HEK293 (cell line): ENCODE measurements around the gene RCC1.

Experiments
- GLI2 ChIP-seq: fragments of 450-650 bp; formaldehyde crosslinking; IDR thresholded peaks from 2 replicates; pipeline ENCODE4; 2017; ENCODE audit warnings: missing biosample characterization, missing genetic modification characterization, low read depth, borderline replicate concordance
- HOXD13 ChIP-seq: sonication (generic); formaldehyde crosslinking; IDR thresholded peaks from 2 replicates; pipeline ENCODE4 v1.8.0; 2022; ENCODE audit warnings: missing genetic modification reagents, borderline replicate concordance
- ZNF146 ChIP-seq: fragments of 450-650 bp; formaldehyde crosslinking; IDR thresholded peaks from 2 replicates; pipeline ENCODE4 v1.5.1; 2016; ENCODE audit warnings: missing biosample characterization, missing genetic modification characterization
- ZNF175 ChIP-seq: fragments of 450-650 bp; formaldehyde crosslinking; IDR thresholded peaks from 2 replicates; pipeline ENCODE4 v1.5.1; 2016; ENCODE audit warnings: missing biosample characterization, missing genetic modification characterization
- ZNF274 ChIP-seq, 2 experiments: fragments of 200-500 bp in 1 of 2; fragments of 450-650 bp in 1 of 2; sonication (Bioruptor generic) in 1 of 2; formaldehyde crosslinking in 1 of 2; IDR thresholded peaks; 2 replicates each; pipeline versions ENCODE4 v1.5.1 to v1.6.1; 2014 to 2016; ENCODE audit warnings: borderline replicate concordance in 1 of 2, inconsistent platforms in 1 of 2, low read length in 1 of 2, missing biosample characterization in 1 of 2, missing genetic modification characterization in 1 of 2
- ZNF670 ChIP-seq: fragments of 450-650 bp; formaldehyde crosslinking; IDR thresholded peaks from 2 replicates; pipeline ENCODE4 v1.5.1; 2016; ENCODE audit warnings: missing biosample characterization, missing genetic modification characterization, low read depth
- TF ChIP-seq, protein P1 (sequence below): fragments of 450-650 bp; formaldehyde crosslinking; conservative IDR thresholded peaks from 2 replicates; pipeline ENCODE4 v1.5.1; 2016; ENCODE audit warnings: low read depth, missing biosample characterization, missing genetic modification characterization
- TF ChIP-seq, protein P2 (sequence below): fragments of 450-650 bp; formaldehyde crosslinking; IDR thresholded peaks from 2 replicates; pipeline ENCODE4 v1.5.1; 2016; ENCODE audit warnings: missing biosample characterization, missing genetic modification characterization
- TF ChIP-seq, protein P3 (sequence below): fragments of 450-650 bp; formaldehyde crosslinking; IDR thresholded peaks from 2 replicates; pipeline ENCODE4 v1.5.1; 2016; ENCODE audit warnings: missing biosample characterization, missing genetic modification characterization

DNA sequence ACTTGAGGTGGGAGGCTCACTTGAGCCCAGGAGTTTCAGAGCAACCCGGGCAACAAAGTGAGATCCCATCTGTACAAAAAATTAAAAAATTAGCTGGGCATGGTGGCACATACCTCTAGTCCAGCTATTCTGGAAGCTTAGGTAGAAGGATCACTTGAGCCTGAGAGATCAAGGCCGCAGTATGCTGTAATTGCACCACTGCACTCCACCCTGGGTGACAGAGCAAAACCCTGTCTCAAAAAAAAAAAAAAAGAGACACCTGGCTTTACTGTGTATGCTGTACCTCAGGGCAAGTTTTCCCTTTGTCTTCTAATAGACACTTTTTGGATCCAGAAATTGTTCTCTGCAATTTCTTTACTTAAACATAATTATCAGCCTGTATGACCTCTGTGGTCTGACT is 23.1 kb upstream of the RCC1 start:
- TF ChIP-seq, protein P1, sequence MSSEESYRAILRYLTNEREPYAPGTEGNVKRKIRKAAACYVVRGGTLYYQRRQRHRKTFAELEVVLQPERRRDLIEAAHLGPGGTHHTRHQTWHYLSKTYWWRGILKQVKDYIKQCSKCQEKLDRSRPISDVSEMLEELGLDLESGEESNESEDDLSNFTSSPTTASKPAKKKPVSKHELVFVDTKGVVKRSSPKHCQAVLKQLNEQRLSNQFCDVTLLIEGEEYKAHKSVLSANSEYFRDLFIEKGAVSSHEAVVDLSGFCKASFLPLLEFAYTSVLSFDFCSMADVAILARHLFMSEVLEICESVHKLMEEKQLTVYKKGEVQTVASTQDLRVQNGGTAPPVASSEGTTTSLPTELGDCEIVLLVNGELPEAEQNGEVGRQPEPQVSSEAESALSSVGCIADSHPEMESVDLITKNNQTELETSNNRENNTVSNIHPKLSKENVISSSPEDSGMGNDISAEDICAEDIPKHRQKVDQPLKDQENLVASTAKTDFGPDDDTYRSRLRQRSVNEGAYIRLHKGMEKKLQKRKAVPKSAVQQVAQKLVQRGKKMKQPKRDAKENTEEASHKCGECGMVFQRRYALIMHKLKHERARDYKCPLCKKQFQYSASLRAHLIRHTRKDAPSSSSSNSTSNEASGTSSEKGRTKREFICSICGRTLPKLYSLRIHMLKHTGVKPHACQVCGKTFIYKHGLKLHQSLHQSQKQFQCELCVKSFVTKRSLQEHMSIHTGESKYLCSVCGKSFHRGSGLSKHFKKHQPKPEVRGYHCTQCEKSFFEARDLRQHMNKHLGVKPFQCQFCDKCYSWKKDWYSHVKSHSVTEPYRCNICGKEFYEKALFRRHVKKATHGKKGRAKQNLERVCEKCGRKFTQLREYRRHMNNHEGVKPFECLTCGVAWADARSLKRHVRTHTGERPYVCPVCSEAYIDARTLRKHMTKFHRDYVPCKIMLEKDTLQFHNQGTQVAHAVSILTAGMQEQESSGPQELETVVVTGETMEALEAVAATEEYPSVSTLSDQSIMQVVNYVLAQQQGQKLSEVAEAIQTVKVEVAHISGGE (tag by site-specific recombination): no peak
- TF ChIP-seq, protein P2, sequence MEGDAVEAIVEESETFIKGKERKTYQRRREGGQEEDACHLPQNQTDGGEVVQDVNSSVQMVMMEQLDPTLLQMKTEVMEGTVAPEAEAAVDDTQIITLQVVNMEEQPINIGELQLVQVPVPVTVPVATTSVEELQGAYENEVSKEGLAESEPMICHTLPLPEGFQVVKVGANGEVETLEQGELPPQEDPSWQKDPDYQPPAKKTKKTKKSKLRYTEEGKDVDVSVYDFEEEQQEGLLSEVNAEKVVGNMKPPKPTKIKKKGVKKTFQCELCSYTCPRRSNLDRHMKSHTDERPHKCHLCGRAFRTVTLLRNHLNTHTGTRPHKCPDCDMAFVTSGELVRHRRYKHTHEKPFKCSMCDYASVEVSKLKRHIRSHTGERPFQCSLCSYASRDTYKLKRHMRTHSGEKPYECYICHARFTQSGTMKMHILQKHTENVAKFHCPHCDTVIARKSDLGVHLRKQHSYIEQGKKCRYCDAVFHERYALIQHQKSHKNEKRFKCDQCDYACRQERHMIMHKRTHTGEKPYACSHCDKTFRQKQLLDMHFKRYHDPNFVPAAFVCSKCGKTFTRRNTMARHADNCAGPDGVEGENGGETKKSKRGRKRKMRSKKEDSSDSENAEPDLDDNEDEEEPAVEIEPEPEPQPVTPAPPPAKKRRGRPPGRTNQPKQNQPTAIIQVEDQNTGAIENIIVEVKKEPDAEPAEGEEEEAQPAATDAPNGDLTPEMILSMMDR (tag by site-specific recombination): no peak
- no peak for TF ChIP-seq ZNF274 (IDR thresholded peaks at IDR 0.05; ENCODE audit: low read length)
- no peak for TF ChIP-seq ZNF274 (tag by site-specific recombination; IDR thresholded peaks at IDR 0.05; ENCODE audit: borderline replicate concordance)
- no peak for TF ChIP-seq HOXD13 (CRISPR knock-in tag)
- TF ChIP-seq ZNF670 (tag by site-specific recombination): no peak
- TF ChIP-seq GLI2 (tag by site-specific recombination): no peak
- TF ChIP-seq ZNF175: no peak
- TF ChIP-seq ZNF146: no peak
- TF ChIP-seq, protein P3, sequence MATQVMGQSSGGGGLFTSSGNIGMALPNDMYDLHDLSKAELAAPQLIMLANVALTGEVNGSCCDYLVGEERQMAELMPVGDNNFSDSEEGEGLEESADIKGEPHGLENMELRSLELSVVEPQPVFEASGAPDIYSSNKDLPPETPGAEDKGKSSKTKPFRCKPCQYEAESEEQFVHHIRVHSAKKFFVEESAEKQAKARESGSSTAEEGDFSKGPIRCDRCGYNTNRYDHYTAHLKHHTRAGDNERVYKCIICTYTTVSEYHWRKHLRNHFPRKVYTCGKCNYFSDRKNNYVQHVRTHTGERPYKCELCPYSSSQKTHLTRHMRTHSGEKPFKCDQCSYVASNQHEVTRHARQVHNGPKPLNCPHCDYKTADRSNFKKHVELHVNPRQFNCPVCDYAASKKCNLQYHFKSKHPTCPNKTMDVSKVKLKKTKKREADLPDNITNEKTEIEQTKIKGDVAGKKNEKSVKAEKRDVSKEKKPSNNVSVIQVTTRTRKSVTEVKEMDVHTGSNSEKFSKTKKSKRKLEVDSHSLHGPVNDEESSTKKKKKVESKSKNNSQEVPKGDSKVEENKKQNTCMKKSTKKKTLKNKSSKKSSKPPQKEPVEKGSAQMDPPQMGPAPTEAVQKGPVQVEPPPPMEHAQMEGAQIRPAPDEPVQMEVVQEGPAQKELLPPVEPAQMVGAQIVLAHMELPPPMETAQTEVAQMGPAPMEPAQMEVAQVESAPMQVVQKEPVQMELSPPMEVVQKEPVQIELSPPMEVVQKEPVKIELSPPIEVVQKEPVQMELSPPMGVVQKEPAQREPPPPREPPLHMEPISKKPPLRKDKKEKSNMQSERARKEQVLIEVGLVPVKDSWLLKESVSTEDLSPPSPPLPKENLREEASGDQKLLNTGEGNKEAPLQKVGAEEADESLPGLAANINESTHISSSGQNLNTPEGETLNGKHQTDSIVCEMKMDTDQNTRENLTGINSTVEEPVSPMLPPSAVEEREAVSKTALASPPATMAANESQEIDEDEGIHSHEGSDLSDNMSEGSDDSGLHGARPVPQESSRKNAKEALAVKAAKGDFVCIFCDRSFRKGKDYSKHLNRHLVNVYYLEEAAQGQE (tag by site-specific recombination): no peak
